ENCODE data around the gene CLDN15.

The CLDN15 gene

DNA sequence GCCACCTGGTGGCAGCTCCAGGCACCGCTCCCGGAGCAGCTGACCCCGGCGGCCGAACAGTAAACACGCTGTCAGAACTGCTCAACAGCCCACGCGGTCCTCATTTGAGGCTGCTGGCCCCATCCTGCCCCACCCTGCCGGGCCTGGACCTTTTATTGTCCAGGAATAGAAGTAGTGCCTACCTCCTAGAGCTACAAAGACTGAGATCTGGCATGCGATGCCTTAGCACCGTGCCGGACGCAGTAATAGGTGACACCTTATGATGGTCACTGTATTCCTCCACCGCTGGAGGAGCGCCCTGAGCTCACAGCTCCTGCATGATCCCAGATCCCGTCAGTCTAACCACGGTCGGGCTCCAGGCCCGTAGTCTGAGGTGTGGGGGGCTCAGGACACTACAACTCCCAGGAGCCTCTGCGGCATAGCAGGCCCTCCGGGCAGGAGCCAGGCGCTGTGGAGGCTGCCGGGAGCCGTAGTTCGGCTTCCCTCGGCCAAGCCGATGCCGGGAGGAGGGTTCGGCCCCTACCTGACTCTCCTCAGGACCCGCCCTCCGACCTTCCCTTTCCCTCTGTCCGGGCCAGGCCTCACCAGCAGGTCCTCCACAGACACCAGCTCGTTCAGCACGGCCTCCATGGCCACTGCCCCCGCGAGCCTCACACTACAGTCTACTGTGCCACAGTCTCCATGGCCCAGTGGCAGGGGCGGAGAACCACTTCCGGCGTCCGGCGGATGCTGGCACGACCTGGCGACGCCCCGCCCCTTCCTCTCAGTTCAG is 7.0 kb upstream of the CLDN15 start, which contains the start of gene FIS1:
FIS1 (minus strand) TSS at position 707 of the 772 bp plus-strand sequence; CDS start at position 630, 77 bp downstream.
- peak; percentile 86 for DNase-seq (ENCODE audit: low read depth, low spot score)

DNA sequence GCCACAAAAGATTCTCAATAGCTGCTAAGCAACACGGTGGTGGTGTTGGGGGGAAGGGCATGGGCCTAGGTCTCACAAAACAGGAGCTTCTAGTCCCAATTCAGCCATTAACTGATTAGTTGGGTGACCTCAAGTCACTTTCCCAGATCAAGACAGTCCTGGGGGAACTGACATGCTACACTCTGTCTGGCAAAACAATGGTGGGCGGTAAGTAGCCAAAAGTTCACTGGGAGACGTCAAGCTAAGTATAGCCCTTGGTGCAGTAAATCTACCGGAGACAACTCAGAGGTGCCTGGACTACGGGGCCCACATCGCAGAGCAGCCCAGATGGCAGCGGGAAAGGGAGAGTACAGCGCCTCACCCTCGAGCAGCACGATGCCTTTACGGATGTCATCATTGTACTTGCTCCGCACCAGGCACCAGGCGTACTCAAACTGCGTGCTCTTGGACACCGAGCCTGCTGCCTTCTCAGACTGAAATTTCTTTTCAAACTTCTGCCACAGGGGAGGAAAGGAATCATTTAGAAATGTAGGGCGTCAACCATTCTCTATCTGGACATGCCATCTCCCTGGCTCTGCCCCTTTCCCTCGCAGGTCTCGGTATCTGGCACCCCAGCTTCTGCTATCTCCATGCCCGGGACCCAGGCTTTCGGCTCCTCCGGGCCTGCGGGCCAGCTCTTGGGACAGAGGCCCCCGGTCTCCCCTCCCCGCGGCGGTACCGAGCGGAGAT is 6.2 kb upstream of the CLDN15 start:
- no peak for DNase-seq (ENCODE audit: low read depth, low spot score)

DNA sequence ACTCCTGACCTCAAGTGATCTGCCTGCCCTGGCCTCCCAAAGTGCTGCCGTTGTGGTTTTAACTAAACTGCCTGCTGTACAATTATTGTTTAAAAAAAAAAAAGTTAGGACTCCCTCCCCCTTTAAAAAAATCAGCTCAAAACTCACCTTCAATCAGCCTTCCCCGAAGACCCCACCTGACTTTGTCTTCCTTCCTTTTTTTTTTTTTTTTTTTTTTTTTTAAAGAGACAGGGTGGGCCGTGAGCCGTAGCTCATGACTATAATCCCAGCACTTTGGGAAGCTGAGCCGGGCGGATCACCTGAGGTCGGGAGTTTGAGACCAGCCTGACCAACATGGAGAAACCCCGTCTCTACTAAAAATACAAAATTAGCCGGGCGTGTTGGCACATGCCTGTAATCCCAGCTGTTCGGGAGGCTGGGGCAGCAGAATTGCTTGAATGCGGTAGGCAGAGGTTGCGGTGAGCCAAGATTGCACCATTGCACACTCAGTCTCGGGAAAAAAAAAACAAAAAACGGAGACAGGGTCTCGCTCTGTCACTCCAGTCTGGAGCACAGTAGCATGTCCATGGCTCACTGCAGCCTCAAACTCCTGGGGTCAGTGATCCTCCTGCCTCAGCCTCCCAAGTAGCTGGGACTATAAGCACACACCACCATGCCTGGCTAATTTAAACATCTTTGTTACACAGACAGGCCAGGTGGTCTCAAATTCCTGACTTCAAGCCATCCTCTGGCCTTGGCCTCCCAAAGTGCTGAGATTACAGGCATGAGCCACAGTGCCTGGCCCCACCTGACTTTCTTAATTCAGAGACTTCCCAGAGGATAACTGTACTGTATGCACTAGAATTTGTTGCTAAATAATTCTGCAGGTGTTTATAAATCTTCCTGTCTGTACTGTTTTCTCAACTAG is 4.1 kb upstream of the CLDN15 start:
- DNase-seq (ENCODE audit: low read depth, low spot score), result no peak

DNA sequence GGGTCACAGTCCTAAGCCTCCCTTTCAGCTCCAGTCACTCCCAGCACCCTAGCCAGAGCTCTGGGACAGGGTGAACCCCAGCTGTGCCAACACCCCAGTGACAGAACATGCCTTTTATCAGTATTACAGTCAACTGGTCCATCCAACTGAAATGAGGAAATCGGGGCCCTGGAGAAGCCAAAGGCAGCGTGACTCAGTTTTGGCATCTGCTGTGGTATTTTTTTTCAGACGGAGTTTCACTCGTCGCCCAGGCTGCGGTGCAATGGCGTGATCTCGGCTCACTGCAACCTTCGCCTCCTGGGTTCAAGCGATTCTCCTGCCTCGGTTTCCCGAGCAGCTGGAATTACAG is 3.4 kb upstream of the CLDN15 start:
- DNase-seq (ENCODE audit: low read depth, low spot score), result no peak

DNA sequence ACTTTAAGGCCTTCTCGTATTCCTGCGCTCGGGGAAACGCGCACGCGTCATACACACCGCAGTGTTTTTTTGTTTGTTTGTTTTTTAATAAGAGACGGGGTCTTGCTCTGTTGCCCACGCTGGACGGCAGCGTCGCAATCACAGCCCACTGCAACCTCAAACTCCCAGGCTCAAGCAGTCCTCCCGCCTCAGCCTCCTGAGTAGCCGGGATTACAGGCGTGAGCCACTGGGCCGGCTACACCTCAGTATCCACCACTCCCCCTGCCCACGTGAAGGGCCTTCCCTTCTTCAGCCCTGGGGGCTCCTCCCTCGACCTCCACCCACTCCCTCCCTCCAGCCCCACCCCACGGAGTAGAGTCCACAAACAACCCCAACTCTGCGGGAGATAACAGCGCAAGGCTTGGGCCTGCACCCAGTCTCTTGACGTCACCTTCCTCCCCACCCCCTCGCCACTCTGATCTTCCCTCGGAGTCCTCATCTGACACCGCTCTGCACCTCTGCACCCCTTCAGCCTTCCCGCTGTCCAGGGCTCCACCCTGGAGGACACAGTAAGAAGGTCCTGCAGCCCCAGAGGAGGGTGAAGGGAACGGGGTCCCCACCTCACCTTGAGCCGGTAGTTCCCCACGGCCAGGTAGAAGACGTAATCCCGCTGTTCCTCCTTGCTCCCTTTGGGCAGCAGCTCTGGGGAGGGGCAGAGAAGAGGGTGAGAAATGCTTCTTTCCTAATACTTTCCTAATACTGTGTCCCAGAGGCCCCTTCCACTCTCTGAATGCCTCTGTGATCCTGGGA is 2.8 kb upstream of the CLDN15 start:
- no peak for DNase-seq (ENCODE audit: low read depth, low spot score)

DNA sequence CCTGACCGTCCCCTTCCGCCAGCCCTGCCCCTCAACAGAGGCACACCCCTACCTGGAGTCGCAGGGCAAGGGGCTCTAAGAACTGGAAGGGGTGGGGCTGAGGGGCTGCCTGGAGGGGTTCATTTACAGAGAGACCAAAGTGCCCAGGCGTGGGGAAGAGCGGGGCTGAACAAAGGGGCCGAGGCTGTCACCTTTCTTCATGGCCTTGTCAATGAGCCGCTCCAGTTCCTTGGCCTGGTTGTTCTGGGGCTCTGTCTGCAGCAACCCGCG is 2.3 kb upstream of the CLDN15 start:
- no peak for DNase-seq (ENCODE audit: low read depth, low spot score)

DNA sequence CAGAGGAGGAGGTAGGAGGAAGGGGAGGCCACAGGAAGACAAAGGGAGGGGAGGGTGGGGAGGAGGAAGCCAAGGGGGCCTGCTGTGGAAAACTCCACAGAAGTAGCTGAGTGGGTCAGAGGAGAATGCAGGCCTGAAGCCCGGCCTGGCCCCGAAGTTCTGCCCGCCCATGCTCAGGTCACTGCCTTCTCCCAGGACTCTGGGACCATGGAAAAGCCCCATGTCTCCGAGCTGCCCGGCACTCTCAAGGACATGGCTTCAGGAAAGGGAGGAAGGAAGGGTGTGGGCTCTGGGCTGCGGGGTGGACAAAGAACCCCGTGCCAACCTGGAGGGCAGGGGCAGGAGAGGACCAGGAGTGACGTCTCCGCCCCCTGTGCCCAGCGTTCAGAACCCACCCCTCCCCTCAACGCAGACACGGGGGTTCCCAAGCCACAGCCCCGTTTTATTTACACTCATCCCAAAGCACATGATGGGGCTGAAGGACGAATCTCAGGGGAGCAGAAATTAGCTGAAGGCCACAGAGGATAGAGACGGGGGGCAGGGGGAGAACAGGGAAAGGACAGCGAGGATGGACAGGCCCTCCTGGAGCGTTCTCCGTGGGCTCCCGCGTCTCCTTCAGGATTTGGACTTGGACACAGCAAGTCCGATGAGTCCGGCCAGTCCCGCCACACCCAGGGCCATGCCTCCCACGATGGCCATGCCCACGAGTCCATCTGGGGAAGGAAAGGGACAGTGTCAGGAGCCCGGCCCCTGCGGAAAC is 1.8 kb upstream of the CLDN15 start:
- DNase-seq (ENCODE audit: low read depth, low spot score), result no peak

DNA sequence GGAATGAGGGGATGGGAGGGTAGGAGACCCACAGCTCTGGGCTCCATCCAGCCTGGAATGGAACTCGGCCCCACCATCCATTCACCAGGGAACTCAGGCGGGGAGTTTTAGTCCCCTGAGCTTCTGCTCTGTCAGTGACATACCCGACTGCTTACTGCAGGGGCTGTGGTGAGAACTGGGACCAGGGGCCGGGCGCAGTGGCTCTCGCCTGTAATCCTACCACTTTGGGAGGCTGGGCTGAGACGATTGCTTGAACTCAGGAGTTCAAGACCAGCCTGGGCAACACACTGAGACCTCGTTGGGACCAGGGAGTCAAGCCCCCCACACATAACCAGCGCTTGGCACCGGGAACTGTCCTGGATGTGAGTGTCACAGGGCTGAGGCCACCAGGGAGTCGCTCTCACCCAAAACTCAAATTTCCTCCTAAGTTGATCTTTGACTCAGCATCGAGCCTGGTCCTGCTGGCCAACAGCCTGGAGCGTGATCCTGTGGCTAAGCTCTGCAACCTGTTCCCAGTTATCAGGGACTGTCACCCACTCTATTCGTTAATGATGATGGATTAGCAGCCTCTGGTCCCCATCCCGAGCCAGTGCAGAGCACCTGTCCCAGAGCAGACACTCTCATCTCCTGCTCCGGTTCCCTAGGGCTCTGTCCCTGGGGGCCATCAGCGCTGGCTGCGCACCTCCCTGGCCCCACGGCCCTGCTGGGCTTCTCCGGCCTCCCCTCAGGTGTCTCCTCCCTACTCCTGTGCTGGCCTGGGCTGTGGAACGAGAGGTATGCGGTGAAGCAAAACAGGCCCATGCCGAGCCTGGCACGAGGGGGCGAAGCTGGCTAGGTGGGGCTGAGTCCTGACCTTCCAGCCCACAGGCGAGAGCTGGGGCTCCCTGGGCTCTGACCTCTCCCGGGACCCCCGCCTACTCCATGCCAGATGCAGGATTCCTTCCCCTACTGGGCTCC is 902 bp upstream of the CLDN15 start:
- no peak for DNase-seq (ENCODE audit: low read depth, low spot score)

DNA sequence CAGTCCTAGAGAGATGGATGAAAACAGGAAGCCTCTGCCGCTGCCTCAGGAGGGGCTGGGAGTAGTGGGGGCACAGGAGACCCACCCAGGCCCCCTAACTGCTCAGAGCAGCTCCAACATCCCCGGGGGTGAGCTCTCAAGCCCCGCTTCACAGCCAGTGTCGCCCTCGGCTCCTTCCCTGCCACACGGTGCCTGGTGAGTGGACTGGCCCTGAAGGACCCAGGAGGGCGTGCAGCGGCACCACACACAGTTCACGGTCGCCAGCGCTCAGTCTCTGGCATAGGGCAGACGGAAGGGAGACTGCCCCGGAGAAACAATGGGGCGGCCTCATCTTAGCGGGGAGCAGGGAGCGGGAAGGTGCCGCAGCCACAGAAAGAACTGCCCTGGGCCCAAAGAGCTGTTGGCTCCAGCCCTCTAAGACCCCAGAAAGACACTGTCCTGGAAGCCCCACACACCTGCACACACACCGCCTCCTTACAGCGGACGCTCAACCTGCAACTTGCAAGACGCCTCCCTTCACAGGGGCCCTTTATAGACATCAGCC is 1.2 kb downstream of the CLDN15 start:
- DNase-seq (ENCODE audit: low read depth, low spot score), result no peak

DNA sequence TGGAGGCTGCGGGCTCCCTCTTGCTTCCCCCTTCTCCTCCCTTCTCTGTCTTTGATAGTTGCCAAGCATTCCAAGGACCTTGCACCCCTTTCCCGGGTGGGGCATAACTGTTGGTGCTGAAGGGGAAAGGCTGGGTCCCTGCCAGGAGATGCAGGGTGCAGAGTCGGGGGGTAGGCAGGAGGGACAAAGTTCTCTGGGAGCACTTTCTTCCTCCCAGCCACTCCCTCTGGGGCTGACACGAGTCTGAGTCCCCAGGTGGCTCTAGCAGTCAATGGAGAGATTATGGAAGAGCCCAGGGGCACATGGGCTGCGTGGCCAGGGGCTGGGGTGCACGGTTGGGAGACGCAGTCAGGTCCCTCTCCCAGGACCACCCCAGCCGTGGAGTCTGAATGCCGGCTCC is 2.1 kb downstream of the CLDN15 start:
- no peak for DNase-seq (ENCODE audit: low read depth, low spot score)

DNA sequence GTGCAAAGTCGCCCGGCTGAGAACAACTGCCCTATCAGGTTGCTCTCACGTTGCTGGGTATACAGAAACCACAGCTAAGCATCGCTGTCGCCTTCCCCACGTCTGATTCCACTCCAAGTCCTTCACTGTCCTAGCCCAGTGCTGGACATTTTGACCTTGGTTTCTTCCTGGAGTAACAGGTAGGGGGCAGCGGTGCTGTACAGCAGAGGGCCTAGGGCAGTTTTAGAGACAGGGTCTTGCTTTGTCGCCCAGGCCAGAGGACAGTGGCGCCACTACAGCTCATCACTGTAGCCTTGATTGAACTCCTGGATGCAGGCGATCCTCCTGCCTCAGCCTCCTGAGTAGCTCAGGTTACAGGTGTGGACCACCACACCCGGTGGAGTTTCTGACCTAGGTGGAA is 2.6 kb downstream of the CLDN15 start:
- no peak for DNase-seq (ENCODE audit: low read depth, low spot score)

DNA sequence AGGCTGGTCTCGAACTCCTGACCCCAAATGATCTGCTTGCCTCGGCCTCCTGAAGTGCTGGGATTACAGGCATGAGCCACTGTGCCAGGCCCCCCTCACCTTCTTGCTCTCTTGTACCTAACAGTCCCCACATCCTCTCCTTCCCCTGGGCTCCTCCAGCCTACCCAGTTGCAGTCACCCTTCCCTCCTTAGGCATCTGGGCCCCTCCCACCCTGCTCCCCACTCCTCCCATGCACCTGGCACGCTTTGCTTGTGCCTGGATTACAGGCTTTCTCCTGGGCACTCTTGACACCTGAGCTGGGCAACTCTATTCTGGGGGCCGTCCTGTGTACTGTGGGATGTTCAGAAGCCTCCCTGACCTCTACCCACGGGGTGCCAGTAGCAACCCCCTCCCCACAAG is 3.0 kb downstream of the CLDN15 start:
- DNase-seq (ENCODE audit: low read depth, low spot score), result no peak

DNA sequence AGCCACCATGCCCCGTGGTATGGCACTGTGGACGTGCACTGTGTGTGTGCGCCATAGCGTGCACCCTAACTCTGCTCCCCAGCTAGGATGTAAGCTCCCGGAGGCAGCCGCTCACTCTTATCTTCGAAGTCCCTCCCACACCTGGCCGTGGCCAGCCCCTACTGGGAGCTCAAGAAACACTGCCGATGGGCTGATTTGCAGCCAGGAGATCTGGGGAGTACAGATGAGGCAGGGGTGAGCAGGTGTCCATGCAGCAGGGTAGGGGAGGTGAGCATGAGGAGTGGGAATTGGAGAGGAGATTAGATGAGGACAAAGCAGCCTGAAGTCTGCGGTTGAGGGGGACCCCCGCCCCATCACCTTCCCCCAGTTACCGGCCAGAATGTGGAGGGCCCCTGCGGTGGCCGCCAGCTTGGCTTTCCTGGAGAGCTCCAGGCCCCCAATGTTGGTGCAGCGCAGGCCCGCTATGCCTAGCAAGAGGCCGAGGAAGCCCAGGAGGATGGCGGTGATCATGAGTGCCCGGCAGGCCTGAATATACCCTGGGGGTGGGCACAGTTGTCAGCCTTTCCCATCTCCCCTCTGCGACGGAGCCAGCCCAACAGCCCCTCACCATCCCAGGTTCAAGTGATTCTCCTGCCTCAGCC is 3.6 kb downstream of the CLDN15 start:
- DNase-seq (ENCODE audit: low read depth, low spot score), result no peak

DNA sequence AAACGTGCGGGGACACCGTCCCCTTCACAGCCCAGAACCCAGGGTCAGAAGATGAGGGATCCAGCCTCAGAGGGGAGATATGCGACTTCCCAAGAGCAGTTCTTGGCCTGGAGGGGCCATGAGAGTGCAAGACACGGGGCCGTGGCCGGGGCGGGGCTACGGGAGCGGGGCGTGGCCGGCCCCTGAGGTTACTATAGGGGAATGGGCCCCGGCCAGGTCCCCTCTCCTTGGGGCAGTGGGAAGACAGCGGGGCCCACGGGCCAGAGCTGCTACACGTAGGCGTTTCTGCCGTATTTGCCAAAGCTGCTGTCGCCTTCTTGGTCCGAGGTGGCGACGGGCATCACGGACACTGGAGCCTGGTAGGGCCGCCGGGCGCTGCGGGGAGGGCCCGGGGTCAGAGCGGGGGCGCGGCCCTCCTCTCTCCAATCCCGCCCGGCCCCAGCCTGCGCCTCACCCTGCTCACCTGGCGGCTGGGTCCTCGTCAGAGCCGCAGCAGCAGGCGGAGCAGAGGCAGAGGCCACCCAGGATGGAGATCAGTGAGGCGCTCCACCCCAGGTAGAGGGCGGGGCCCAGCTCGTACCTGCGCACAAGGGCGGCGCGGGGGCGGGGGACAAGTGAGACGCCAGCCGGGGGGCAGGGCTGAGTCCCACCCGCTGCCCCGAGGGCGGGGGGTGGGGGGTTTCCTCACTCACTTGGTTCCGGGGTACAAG is 5.3 kb downstream of the CLDN15 start:
- DNase-seq (ENCODE audit: low read depth, low spot score), result no peak

DNA sequence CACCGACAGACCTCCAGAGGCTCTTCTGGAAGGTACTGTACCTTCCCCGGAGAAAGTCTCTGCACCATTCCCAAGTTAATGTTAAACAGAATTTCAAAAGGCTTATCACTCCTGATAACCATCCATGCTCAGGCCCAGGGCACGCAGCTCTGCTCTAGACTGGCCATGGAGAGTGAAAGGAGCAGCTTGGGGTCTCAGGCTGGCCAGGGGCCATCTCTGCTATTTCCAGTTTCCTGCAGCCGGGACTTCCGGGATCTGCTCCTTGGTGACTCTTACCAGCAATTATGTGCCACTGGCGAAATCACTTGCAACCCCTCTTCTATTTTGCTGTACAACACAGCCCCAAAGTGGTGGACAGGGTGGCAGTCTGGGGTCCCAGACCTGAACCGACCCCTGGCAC is 6.0 kb downstream of the CLDN15 start:
- no peak for DNase-seq (ENCODE audit: low read depth, low spot score)

DNA sequence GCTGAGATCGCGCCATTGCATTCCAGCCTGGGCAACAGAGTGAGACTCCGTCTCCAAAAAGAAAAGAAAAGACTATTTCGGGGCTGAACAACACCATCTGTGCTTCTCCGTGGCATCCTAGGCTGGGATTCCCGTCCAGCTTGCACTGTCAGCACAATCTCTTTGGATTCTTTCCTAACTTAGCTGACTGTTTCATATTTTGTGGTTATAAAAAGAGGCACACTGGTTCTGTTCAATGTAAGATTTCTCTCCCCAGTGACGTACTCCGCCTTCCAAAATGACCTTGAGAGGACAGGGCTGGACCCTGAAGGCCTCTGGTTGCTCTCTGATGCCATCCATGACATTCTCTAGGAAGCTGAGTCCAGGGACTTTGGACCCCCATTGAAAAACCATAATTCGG is 10.9 kb downstream of the CLDN15 start:
- no peak for DNase-seq (ENCODE audit: low read depth, low spot score)

DNA sequence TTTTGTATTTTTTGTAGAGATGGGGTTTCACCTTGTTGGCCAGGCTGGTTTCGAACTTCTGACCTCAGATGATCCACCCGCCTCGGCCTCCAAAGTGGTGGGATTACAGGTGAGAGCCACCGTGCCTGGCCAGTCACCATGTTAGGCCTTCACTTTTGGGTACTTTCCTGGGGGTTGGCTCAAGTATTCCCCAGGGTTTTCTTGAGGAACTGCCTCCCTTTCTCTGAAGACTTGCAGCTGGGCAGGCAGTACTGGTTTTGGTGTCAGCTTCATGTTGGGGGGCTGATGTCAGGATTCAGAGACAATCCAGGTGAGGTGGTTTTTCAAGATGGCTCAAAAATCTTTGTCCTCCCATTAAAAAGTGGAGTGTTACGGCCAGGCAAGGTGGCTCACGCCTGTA is 12.0 kb downstream of the CLDN15 start:
- no peak for DNase-seq (ENCODE audit: low read depth, low spot score)

DNA sequence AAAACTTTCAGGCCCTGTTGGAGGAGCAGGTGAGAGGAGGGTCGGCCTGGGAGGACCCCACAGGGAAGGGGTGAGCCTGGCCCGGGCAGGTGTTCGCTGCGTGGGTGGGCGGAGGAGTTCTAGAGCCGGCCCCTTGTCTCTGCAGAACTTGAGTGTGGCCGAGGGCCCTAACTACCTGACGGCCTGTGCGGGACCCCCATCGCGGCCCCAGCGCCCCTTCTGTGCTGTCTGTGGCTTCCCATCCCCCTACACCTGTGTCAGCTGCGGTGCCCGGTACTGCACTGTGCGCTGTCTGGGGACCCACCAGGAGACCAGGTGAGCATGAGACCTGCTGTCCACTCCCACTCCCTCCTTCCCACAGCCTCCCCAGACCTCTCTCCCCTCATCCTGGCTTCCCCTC is 14.1 kb downstream of the CLDN15 start:
- DNase-seq (ENCODE audit: low read depth, low spot score), result no peak

All from activated naive CD8-positive, alpha-beta T cell treated with anti-CD3 and anti-CD28 coated beads, Interleukin-2, amount 50 U/mL, for 16 hours (primary cell).